HepG2 (cell line): ENCODE measurements around the gene GHRHR. TPM values are rescaled to one million over a fixed set of nuclear protein-coding genes. Genes with fewer than 3 reads are reported as not detected.

Source experiments
- ATAC-seq: fragments of 200-7000 bp; cut with Tn5 transposase; 3 replicates; pipeline ENCODE4 v1.9.1; 2020; ENCODE audit warnings: mild to moderate bottlenecking, moderate library complexity
- BruUV-seq: library from RNA; stranded (reverse); fragments of 400-500 nt; replicated peaks from 2 replicates; lab custom pipeline; 2021; lab: Mats Ljungman, UMichigan
- CTCF ChIA-PET: fragments of 300-600 bp; formaldehyde crosslinking; extraction: SDS; loops from one replicate; lab custom pipeline; 2021; ENCODE audit warnings: low total read pairs, inconsistent platforms, low intra/inter-chr PET ratio; lab: Yijun Ruan, JAX
- POLR2A ChIA-PET: fragments of 350-600 bp; sonication (Branson Sonifier 250); formaldehyde crosslinking; loops from one replicate; lab custom pipeline; 2020; ENCODE audit warnings: antibody characterized with exemption, inconsistent platforms; lab: Yijun Ruan, JAX
- DNase-seq: peaks from one replicate; pipeline ENCODE4 v3.0.0-alpha.2; 2015; ENCODE audit warnings: low spot score
- FAIRE-seq: peaks from 3 replicates; lab custom pipeline; 2011; peaks lifted over from hg19 to GRCh38; lab: Jason Lieb, UNC
- H2AFZ ChIP-seq: one replicate; pipeline ENCODE4 v1.6.1; 2011; ENCODE audit warnings: low read length, inconsistent platforms
- H3K27ac ChIP-seq: fragments of 300-600 bp; 3 replicates; pipeline ENCODE4 v1.8.0; 2011; ENCODE audit warnings: mixed run types, mild to moderate bottlenecking, mixed read lengths, low read length, inconsistent platforms; ENCODE audit not compliant: insufficient read depth; ENCODE audit errors: extremely low read length
- H3K27me3 ChIP-seq, 2 experiments: fragments of 200-600 bp in 1 of 2; 2 replicates in 1 of 2; 3 replicates in 1 of 2; pipeline versions ENCODE4 v1.6.0 to v1.8.0; 2011; ENCODE audit warnings: low read length in 2 of 2, mild to moderate bottlenecking in 2 of 2, moderate library complexity in 2 of 2, inconsistent platforms in 1 of 2; ENCODE audit not compliant: insufficient read depth in 2 of 2, control insufficient read depth in 1 of 2
- H3K36me3 ChIP-seq, 2 experiments: fragments of 200-600 bp in 1 of 2; replicated peaks in 1 of 2; 2 replicates in 1 of 2; 3 replicates in 1 of 2; pipeline versions ENCODE4 v1.5.1 to v1.8.0; 2011; ENCODE audit warnings: low read length in 2 of 2, inconsistent platforms in 1 of 2; ENCODE audit not compliant: insufficient read depth in 2 of 2, control insufficient read depth in 1 of 2
- H3K4me1 ChIP-seq: 2 replicates; pipeline ENCODE4 v1.5.1; 2012; ENCODE audit warnings: low read length, inconsistent platforms; ENCODE audit not compliant: insufficient read depth
- H3K4me2 ChIP-seq: 2 replicates; pipeline ENCODE4 v1.6.0; 2011; ENCODE audit warnings: low read depth, low read length, inconsistent platforms
- H3K4me3 ChIP-seq, 3 experiments: fragments of 200-600 bp in 1 of 3; sonication (generic), shearing (Covaris generic) in 1 of 3; replicated peaks in 1 of 3; 2 replicates each; pipeline ENCODE4 v1.5.1; 2011 to 2016; ENCODE audit warnings: low read length in 3 of 3, inconsistent platforms in 2 of 3, low read depth in 2 of 3, mild to moderate bottlenecking in 2 of 3, control low read depth in 1 of 3, mixed read lengths in 1 of 3; ENCODE audit not compliant: insufficient read depth in 1 of 3
- H3K79me2 ChIP-seq: one replicate; pipeline ENCODE4 v1.6.1; 2011; ENCODE audit warnings: low read length, inconsistent platforms; ENCODE audit not compliant: insufficient read depth
- H3K9ac ChIP-seq: 2 replicates; pipeline ENCODE4 v1.6.0; 2011; ENCODE audit warnings: mild to moderate bottlenecking, low read depth, low read length, inconsistent platforms; ENCODE audit not compliant: insufficient read depth
- H3K9me3 ChIP-seq: 2 replicates; pipeline ENCODE4 v1.5.1; 2012; ENCODE audit warnings: mild to moderate bottlenecking, low read length
- H4K20me1 ChIP-seq: 2 replicates; pipeline ENCODE4 v1.6.0; 2011; ENCODE audit warnings: inconsistent platforms, mild to moderate bottlenecking, low read length, moderate library complexity; ENCODE audit not compliant: insufficient read depth
- FOXJ3 ChIP-seq: sonication (generic); formaldehyde crosslinking; IDR thresholded peaks from 2 replicates; pipeline ENCODE4 v1.4.0; 2020; ENCODE audit warnings: missing genetic modification reagents, mild to moderate bottlenecking, borderline replicate concordance
- MIER2 ChIP-seq: IDR thresholded peaks from 2 replicates; pipeline ENCODE4 v1.6.1; 2016; ENCODE audit warnings: missing biosample characterization, missing genetic modification reagents
- NCOA5 ChIP-seq: sonication (generic); formaldehyde crosslinking; IDR thresholded peaks from 2 replicates; pipeline ENCODE4 v1.4.0; 2020; ENCODE audit warnings: missing genetic modification reagents
- NR3C1 ChIP-seq: sonication (generic); formaldehyde crosslinking; IDR thresholded peaks from 2 replicates; pipeline ENCODE4 v1.4.0; 2020; ENCODE audit warnings: missing genetic modification reagents
- SP1 ChIP-seq, 2 experiments: fragments of 450-650 bp in 1 of 2; sonication (generic) in 1 of 2; formaldehyde crosslinking in 1 of 2; IDR thresholded peaks; 2 replicates each; pipeline versions ENCODE4 v1.4.0 to v1.6.1; 2016 to 2020; ENCODE audit warnings: missing genetic modification reagents in 1 of 2
- SP4 ChIP-seq: sonication (generic); formaldehyde crosslinking; IDR thresholded peaks from 2 replicates; pipeline ENCODE4 v1.8.1; 2023; ENCODE audit warnings: mild to moderate bottlenecking, missing genetic modification reagents
- SYNCRIP ChIP-seq: fragments of 200-400 bp; formaldehyde crosslinking; IDR thresholded peaks from 2 replicates; pipeline ENCODE4 v1.6.1; 2018; ENCODE audit warnings: mild to moderate bottlenecking, low read depth, low read length; ENCODE audit not compliant: insufficient read depth
- ZFP36L2 ChIP-seq: sonication (generic); formaldehyde crosslinking; IDR thresholded peaks from 2 replicates; pipeline ENCODE4 v1.4.0; 2020; ENCODE audit warnings: missing genetic modification reagents
- ZNF615 ChIP-seq: sonication (generic); formaldehyde crosslinking; IDR thresholded peaks from 2 replicates; pipeline ENCODE4 v1.5.0; 2020; ENCODE audit warnings: mild to moderate bottlenecking, missing genetic modification reagents, borderline replicate concordance
- ZNF678 ChIP-seq: sonication (generic); formaldehyde crosslinking; IDR thresholded peaks from 2 replicates; pipeline ENCODE4 v1.4.0; 2020; ENCODE audit warnings: mild to moderate bottlenecking, missing genetic modification reagents
- whole genome bisulfite sequencing: methylation state at CpG from one replicate; pipeline ENCODE4 v1.1.6; 2017; ENCODE audit warnings: low lambda C conversion rate; 5-methylcytosine and 5-hydroxymethylcytosine counted together
- in situ Hi-C: cut with HindIII; loops from 2 replicates; pipeline ENCODE4 v1.10.0; 2017; ENCODE audit warnings: low pct_unique_long_range_greater_than_20kb; ENCODE audit not compliant: extremely low pct_ligation_motif_present
- intact Hi-C: fragments of 100-400 bp; cut with micrococcal nuclease; formaldehyde crosslinking; loops from one replicate; pipeline ENCODE4 v1.10.0; 2022; ENCODE audit not compliant: unreplicated experiment
- polyA plus RNA-seq, 8 experiments: library from polyadenylated mRNA; depleted of rRNA in 3 of 8; stranded (reverse) in 7 of 8; unstranded in 1 of 8; fragments of >200 nt; fragmentation: Illumina TruSeq in 4 of 8; extraction: Trizol in 4 of 8; gene quantifications; 2 replicates each; pipeline versions ENCODE4 v1.2.1 to v1.2.3, GENCODE V29; 2011 to 2016; ENCODE audit warnings: low read depth in 4 of 8, missing spikeins in 1 of 8, mixed read lengths in 1 of 8; ENCODE audit not compliant: insufficient read depth in 1 of 8
- total RNA-seq, 5 experiments: library from RNA; depleted of rRNA; stranded (reverse); fragments of >200 nt; fragmentation: Illumina TruSeq; extraction: Trizol; gene quantifications; 2 replicates each; pipeline ENCODE4 v1.2.3, GENCODE V29; 2016; ENCODE audit warnings: low read depth in 1 of 5
- TF ChIP-seq, protein P1 (sequence below): IDR thresholded peaks from 2 replicates; pipeline ENCODE4 v1.6.1; 2012; ENCODE audit warnings: low read length, improper control_type of control experiment

Gene GHRHR
- total and polyA plus RNA-seq, 2 of the 13 experiments (the other 11 are each of a cell fraction or from before 2014, with no cell fraction given) = not detected

DNA sequence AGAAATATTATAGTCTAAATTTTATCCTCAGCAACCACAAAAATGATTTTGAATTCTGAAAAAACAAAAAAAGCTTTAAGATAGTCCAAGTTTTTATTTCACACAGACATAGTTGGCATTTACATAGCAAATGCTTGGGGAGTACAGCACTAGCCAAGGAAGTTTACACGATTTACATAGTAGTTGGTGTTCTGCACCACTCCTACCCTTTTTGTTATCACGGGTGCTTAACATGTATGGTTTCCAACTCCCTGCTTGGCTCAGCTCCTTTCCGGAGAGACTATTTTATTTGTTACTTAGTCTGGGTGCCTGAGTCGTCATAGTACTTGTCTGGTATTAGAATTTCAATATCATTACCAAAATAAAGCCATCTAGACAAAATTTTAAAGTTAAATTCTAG, 8.8 kb upstream of the GHRHR start (continued):
- TF ChIP-seq NR3C1 (CRISPR knock-in tag) (no peak), ZNF678 (no peak), FOXJ3 (CRISPR knock-in tag) (no peak), SYNCRIP (no peak), SP4 (CRISPR knock-in tag) (no peak), ZNF615 (CRISPR knock-in tag) (no peak)
- TF ChIP-seq, protein P1, sequence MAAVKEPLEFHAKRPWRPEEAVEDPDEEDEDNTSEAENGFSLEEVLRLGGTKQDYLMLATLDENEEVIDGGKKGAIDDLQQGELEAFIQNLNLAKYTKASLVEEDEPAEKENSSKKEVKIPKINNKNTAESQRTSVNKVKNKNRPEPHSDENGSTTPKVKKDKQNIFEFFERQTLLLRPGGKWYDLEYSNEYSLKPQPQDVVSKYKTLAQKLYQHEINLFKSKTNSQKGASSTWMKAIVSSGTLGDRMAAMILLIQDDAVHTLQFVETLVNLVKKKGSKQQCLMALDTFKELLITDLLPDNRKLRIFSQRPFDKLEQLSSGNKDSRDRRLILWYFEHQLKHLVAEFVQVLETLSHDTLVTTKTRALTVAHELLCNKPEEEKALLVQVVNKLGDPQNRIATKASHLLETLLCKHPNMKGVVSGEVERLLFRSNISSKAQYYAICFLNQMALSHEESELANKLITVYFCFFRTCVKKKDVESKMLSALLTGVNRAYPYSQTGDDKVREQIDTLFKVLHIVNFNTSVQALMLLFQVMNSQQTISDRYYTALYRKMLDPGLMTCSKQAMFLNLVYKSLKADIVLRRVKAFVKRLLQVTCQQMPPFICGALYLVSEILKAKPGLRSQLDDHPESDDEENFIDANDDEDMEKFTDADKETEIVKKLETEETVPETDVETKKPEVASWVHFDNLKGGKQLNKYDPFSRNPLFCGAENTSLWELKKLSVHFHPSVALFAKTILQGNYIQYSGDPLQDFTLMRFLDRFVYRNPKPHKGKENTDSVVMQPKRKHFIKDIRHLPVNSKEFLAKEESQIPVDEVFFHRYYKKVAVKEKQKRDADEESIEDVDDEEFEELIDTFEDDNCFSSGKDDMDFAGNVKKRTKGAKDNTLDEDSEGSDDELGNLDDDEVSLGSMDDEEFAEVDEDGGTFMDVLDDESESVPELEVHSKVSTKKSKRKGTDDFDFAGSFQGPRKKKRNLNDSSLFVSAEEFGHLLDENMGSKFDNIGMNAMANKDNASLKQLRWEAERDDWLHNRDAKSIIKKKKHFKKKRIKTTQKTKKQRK = no peak

DNA sequence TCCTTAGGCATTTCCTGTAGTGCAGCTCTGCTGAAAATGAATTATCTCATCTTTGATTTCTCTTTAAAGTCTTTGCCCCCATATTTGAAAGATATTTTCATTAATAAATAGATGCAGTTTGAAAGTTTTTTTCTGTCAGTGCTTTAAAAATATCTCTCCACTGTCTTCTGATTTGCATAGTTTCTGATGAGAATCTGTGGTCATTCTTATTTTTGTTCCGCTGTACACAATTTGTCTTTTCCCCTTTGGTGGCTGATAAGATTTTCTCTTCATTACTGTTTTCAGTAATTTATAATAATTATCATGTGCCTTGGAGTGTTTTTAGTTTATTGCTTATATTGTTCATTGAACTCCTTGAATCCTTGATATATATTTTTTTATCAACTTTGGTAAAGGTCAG, 7.0 kb upstream of the GHRHR start:
- Histone ChIP-seq H3K36me3 (no peaks in the 10 kb centered on the region), H3K27me3 (no peaks in the 10 kb centered on the region), H3K4me1 (no peaks in the 10 kb centered on the region), H2AFZ (no peak overlapping the region), H3K27ac (no peak overlapping the region), H4K20me1 (no peaks in the 10 kb centered on the region), H3K9me3 (no peaks in the 10 kb centered on the region), H3K4me3 (no peak overlapping the region), H3K79me2 (no peaks in the 10 kb centered on the region), H3K4me2 (no peak overlapping the region), H3K9ac (no peak overlapping the region)
- no TSS peak for BruUV-seq
- no peak for TF ChIP-seq NCOA5 (CRISPR knock-in tag)
- TF ChIP-seq SP1 (IDR thresholded peaks at IDR 0.05) = no peak
- TF ChIP-seq SP1 (CRISPR knock-in tag; IDR thresholded peaks at IDR 0.05) = no peak
- TF ChIP-seq MIER2 = no peak
- TF ChIP-seq ZFP36L2 (CRISPR knock-in tag) = no peak
- ChIA-PET POLR2A (no interaction called here), CTCF (no interaction called here)
- DNase-seq = no peak
- intact Hi-C loops (no loop called here), in situ Hi-C loops (no loop called here)
- no peak for FAIRE-seq
- 98% methylated on average over 1 of the region's 1 CpG for WGBS
- no peak for ATAC-seq
